Mucosa of rectum (tissue), 2 donors: Measurements from ENCODE around the gene STC2.

Source experiments
- H3K27ac ChIP-seq, 2 donors: one replicate each; pipeline ENCODE4 v1.7.0; 2013; ENCODE audit warnings: inconsistent platforms in 2 of 2, low read depth in 2 of 2, low read length in 2 of 2
- H3K27me3 ChIP-seq, 2 donors: one replicate each; pipeline ENCODE4 v1.7.0; 2013; ENCODE audit warnings: low read length in 2 of 2; ENCODE audit not compliant: control insufficient read depth in 2 of 2, insufficient read depth in 2 of 2
- H3K36me3 ChIP-seq, 2 donors: one replicate each; pipeline ENCODE4 v1.7.0; 2013; ENCODE audit warnings: low read length in 2 of 2; ENCODE audit not compliant: control insufficient read depth in 2 of 2, insufficient read depth in 2 of 2
- H3K4me1 ChIP-seq, 2 donors: one replicate each; pipeline ENCODE4 v1.7.0; 2013; ENCODE audit warnings: low read length in 2 of 2, mild to moderate bottlenecking in 1 of 2; ENCODE audit not compliant: control insufficient read depth in 2 of 2, insufficient read depth in 2 of 2
- H3K4me3 ChIP-seq, 2 donors: one replicate each; pipeline ENCODE4 v1.7.0; 2013; ENCODE audit warnings: low read length in 2 of 2
- H3K9ac ChIP-seq, 2 donors: one replicate each; pipeline ENCODE4 v1.7.0; 2013; ENCODE audit warnings: low read length in 2 of 2, low read depth in 1 of 2, mild to moderate bottlenecking in 1 of 2
- H3K9me3 ChIP-seq, 2 donors: one replicate each; pipeline ENCODE4 v1.7.0; 2013; ENCODE audit warnings: low read length in 2 of 2; ENCODE audit not compliant: control insufficient read depth in 2 of 2
- donor health status: healthy.
- donor health status: Normal muscosa, but diverticular disease.

Gene STC2

DNA sequence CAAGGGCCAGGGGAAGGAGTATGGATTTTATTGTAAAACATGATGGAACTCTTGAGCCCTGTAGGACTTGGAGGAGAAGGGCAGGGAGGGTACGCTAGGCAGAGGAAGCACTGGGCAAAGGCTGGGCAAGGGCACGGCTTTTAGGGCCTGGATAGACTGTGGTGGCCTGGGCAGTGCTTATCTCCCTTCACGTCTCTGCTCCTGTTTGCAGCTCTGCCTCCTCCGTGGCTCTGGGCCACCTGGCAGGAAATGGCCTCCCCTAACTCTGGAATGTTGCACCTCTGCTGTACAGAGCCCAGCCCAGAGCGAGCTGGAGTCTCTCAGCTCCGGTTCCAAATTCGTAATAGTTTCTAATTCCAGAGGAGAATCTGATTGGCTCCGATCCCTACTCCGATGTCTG, 12.2 kb upstream of the STC2 start:
- no peak overlapping the region for H3K9ac ChIP-seq
- no peak overlapping the region for H3K27ac ChIP-seq
- no peaks in the 10 kb centered on the region for H3K4me1 ChIP-seq

DNA sequence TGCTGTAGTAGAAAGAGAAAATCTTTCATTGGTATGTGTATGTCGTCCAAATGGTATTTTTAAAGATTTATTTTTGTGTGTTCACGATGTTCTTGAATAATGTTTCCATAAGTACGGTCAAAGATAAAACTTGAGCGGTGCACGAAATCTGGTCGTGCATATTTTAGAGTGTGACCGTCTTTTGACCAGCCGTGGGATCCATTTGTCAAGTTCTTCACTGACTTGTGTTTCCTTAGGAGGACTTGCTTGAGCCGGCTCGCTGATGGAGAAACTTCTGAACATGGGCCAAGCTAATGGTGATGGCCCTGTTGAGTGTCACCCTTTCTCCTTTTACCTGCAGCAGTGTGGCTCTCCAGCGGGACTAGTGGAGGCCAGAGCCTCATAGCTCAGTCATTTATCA, 11.1 kb upstream of the STC2 start:
- no peak overlapping the region for H3K4me3 ChIP-seq
- no peaks in the 10 kb centered on the region for H3K9me3 ChIP-seq
- no peak overlapping the region for H3K27ac ChIP-seq
- H3K9ac ChIP-seq: no peak overlapping the region
- no peaks in the 10 kb centered on the region for H3K4me1 ChIP-seq
- no peaks in the 10 kb centered on the region for H3K36me3 ChIP-seq
- peaks cover 0 to 3% of the 10 kb centered on the region in 2 donors for H3K27me3 ChIP-seq

More for the DNA sequence above, 12.2 kb upstream of the STC2 start:
- Histone ChIP-seq H3K9me3 (no peaks in the 10 kb centered on the region), H3K36me3 (no peaks in the 10 kb centered on the region), H3K4me3 (no peak overlapping the region), H3K27me3 (peaks cover 0 to 3% of the 10 kb centered on the region in 2 donors)

DNA sequence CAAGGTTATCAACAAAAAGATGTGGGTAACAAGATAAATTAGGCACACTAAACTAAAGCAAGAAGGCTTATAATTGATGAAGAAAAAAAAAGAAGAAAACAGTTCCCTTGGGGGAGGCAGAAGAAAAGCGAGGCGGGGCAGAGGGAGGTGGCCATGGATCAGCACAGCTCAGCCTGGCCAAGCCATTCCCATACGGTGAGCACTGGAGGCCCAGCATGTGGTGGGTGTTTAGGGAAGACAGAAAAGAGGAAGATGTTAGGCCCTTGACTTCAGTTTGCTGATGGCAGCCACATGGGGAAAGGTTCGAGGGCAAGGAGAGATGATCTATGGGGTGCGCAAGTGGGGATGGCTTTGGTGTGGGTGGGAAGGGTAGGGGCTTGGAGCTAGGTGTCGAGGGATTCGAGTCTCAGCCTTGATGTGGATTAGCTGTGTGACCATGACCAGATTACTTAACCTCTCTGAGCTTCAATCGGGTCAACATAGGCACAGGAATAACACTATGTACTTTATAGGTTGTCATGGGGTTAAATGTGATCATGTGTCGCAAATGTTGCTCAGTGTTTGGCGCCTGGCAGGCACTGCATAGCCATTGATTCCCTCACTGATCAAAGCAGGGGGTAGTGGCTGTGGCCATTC, 10.3 kb upstream of the STC2 start:
- Histone ChIP-seq H3K4me1 (no peaks in the 10 kb centered on the region), H3K36me3 (no peaks in the 10 kb centered on the region), H3K9ac (no peak overlapping the region), H3K27me3 (peaks cover 0 to 3% of the 10 kb centered on the region in 2 donors), H3K27ac (no peak overlapping the region), H3K4me3 (no peak overlapping the region), H3K9me3 (no peaks in the 10 kb centered on the region)

DNA sequence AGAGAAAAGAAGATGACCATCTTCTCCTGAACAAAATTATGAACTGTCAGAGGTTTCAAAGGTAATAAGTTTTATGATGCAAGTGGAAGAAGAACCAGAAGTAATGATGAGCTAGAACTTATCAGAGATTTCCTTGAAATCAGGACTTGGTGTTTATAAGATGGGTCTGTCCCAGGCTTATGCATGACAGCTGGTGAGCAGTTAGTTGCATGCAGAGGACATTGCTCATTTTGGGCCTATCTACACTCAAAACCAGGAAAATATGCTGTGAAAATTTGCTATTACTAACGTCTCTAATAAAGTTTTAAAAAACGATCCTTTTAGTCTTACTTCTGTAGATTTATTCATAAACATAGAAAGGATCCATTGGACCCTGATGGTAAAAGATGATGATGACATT, 6.6 kb upstream of the STC2 start:
- Histone ChIP-seq H3K27ac (no peak overlapping the region), H3K4me3 (no peak overlapping the region), H3K9ac (no peak overlapping the region), H3K36me3 (no peaks in the 10 kb centered on the region), H3K9me3 (no peaks in the 10 kb centered on the region), H3K27me3 (peaks cover 16 to 20% of the 10 kb centered on the region in 2 donors), H3K4me1 (no peaks in the 10 kb centered on the region)

DNA sequence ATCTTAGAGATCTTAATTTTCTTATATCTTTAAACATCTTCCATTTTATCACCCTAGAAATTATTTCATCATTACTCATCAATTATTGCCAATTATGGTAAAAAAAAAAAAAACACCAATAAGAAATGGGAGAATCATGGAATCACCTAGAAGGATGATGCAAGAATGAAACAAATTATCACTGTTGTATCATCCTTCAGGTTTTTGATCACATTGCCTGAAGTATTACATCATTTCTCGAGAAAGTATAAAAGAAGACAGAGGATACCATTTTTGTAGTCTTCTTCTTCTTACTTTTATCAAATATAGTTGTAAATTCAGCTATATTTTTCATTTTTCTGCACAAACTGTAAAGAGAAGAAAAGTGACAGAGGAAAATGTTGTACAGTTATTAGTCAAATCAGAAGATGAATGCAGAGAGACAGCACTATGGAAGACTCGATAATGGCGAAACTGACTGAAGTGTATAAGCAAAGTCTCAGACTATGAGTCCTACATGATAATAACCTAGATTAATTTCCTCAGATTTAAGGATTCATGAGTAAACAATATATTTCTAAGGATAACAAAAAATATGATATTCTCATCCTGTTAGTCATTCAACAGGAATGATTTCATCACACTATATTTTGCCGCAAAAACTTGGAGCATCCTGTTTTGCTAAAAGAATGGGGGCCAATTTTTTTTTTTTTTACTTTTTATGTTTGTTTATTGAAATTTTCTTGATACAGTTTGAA, 5.9 kb upstream of the STC2 start:
- Histone ChIP-seq H3K4me1 (no peaks in the 10 kb centered on the region), H3K27ac (no peak overlapping the region), H3K36me3 (no peaks in the 10 kb centered on the region), H3K9me3 (no peaks in the 10 kb centered on the region), H3K4me3 (no peak overlapping the region), H3K27me3 (peaks cover 19 to 21% of the 10 kb centered on the region in 2 donors), H3K9ac (no peak overlapping the region)

DNA sequence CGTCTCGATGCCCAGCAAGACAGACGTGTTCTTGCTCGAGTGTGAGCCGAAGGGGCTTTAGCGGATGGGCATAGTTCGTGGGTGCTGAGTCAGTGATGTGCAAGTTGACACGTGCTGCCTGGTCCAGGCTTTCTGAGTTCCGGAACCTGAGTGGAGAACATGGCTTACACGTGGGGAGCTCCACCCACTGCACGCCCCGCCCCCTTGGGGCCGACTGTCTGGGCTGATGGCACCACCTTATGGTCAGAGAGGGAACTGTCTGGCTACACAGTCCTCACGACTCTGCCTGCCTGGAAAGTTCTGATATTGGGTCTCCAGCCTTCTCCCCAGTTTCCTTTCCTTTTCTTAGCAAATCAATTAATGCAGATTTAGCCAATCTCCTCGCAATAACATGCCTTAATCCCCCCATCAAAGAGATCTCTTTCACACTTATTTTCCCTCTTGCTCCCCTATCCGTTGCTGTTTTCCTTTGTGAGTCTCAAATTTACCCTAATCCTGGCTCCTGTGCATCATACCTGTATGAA, 3.8 kb upstream of the STC2 start:
- no peak overlapping the region for H3K4me3 ChIP-seq
- H3K27me3 ChIP-seq: peaks cover 32 to 39% of the 10 kb centered on the region in 2 donors
- H3K36me3 ChIP-seq: no peaks in the 10 kb centered on the region
- H3K9ac ChIP-seq: no peak overlapping the region
- no peaks in the 10 kb centered on the region for H3K9me3 ChIP-seq
- H3K27ac ChIP-seq: no peak overlapping the region
- peaks cover 0 to 7% of the 10 kb centered on the region in 2 donors for H3K4me1 ChIP-seq

DNA sequence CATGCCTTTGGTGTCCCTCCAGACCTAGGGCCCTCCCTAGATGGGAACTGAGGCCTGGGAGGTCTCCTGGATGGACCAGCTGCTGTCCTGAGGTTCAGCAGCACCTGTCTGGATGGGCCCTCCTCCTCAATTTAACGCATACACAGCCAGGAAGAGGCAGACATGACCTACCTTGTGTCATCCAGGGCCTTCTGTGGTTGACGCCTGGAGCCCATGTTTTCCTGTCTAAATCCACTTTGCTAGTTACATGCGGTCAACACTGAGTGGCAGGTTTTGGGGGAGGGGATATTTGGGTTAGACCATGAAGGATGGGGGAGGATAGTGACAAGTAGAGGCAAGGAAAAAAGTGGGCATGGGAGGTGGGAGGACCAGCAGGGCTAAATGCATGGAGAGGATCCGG, 3.1 kb upstream of the STC2 start:
- H3K4me1 ChIP-seq: peaks cover 0 to 7% of the 10 kb centered on the region in 2 donors
- H3K27me3 ChIP-seq: peaks cover 36 to 44% of the 10 kb centered on the region in 2 donors
- no peaks in the 10 kb centered on the region for H3K9me3 ChIP-seq

DNA sequence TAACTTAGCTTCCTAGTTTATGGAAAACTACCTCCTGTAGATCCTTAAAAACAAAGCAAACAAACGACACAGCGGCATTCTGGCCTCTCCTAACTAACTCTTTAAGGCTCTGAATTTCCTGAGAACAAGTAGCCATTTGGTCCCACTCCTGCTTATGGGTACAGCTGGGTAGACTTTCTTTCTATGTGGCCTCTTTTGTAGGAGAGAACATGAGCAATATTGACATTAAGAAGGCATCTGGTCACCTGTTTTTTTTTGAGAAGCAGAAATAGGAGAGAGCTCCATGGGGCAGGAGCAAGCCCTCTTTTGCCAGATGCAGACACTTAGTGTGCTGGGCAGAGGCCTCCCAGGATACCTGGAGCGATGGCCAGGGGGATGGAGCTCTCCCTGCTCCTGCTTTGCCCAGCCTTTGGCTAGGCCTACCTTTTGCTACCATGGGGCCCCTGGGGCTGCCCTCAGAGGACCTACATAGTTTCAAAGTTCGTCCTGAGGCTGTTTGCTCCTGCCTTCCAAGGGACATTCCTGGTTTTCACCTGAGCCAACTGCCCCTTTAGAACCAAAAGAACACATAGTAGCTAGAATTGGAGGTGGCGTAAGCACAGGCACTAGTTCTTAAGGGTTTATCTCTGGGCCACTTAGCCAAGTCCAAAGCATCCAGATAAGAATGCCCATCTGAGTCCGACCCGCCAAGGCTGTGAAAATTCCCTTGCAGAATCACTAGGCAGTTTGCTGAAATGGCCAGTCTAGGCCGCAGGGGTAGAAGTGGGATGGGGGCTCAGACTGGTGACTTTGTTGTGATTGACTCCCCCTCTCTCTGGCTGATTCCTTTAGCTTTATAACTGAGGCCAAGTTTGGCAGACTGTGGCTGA, 2.4 kb upstream of the STC2 start:
- H3K9ac ChIP-seq: no peak overlapping the region
- no peak overlapping the region for H3K4me3 ChIP-seq
- H3K36me3 ChIP-seq: no peaks in the 10 kb centered on the region
- peaks cover 41 to 48% of the 10 kb centered on the region in 2 donors for H3K27me3 ChIP-seq
- no peaks in the 10 kb centered on the region for H3K9me3 ChIP-seq
- H3K27ac ChIP-seq: no peak overlapping the region
- H3K4me1 ChIP-seq: peaks cover 0 to 7% of the 10 kb centered on the region in 2 donors

More for the DNA sequence above, 3.1 kb upstream of the STC2 start:
- H3K36me3 ChIP-seq: no peaks in the 10 kb centered on the region
- no peak overlapping the region for H3K27ac ChIP-seq
- H3K9ac ChIP-seq: no peak overlapping the region
- no peak overlapping the region for H3K4me3 ChIP-seq

DNA sequence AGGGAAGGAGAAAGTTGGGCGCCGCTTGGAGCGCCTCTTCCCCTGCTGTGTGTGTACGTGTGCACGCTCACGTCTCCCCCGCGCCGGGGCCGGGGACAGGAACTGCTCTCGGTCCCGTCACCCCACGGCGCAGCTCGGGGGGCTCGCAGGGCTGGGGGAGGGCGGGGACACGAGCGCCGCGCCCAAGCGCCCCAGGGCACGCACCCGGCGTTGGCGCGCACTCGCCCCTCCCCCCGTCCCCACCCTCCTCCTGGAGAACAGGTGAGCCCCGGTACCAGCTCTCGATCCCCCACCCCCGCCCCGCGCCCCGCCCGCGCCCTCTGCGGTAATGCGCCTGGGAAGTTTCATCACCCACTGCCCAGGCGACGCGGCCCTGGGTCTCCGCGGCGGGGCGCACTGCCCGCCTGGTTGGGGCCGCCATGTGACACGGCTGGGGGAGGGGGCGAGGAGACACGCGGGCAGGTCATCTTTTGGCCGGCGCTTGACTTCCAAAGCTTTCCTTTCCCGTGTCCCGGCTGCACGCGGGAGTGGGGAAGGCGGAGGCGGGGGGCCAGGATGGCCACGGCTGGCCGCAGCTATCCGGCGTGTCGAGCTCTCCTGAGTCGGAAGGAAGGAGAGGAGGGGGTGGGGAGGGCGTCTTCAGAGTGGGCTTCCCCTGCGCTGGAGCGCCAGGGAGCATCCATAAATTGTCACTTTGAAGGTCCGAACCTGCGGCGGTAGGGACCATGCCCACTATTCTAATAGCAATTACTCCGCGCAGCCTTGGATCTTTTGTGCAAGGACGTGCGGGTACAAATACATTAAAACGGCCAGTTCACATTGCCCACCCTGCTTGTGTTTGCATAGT, 1.5 kb upstream of the STC2 start:
- Histone ChIP-seq H3K27ac (no peak overlapping the region), H3K36me3 (no peaks in the 10 kb centered on the region)

More for the DNA sequence above, 1.5 kb upstream of the STC2 start:
- Histone ChIP-seq H3K9me3 (no peaks in the 10 kb centered on the region), H3K4me1 (peaks cover 0 to 7% of the 10 kb centered on the region in 2 donors), H3K9ac (no peak overlapping the region), H3K4me3 (no peak overlapping the region), H3K27me3 (peaks cover 49 to 57% of the 10 kb centered on the region in 2 donors)
